ENCODE results near the gene COG5. TPM values are rescaled to one million over a fixed set of nuclear protein-coding genes. Genes with fewer than 3 reads are reported as not detected.

COG5 gene
- total and polyA plus RNA-seq, 10 of the 15 experiments (the other 5 are each of a cell fraction or from before 2014, with no cell fraction given), result 5.5 to 27.9 (median 15.6) TPM

DNA sequence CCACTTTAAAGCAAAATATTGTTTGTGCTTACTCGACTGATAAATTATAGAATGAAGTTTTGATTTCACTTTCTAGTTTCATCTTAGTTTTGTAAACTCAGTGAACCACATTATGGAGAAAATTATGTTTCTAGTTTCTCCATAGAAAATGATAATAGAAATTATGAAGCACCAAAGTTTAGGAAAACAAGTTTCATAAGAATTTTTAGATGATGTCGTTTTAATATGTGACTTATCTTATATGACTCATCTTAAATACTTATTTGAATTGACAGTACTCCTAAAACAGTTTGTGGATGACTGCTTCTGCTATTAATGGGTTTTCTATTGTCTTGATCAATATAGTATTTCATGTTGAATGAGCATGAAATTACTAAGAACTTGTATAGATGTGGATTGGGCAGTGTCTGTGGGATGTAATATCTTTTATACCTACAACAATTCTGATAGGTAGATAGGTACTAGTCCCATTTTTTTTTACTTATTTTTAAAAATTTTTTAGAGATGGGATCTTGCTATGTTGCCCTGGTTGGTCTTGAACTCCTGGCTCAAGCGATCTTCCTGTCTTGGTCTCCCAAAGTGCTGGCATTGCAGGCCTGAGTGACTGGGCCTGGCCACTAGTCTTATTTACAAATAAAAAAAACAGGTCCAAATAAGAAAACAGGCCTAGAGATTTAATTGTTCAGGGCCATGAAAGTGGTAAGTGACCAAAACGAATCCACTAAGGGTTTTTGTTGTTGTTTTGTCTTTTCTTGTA is 391.3 kb downstream of the COG5 start:
- Histone ChIP-seq H3K9ac (ENCODE audit: control insufficient read depth, insufficient read depth, low read length) (no peak overlapping the region), H3K4me3 (0 out of 2 replicates have a peak overlapping the region, but pooled peaks have one; percentile 12), H3K79me2 (ENCODE audit: control insufficient read depth, insufficient read depth, low read length) (peaks cover 34% of the 10 kb centered on the region), H2AFZ (ENCODE audit: control insufficient read depth, low read depth, low read length) (no peak overlapping the region), H3K27ac (ENCODE audit: control insufficient read depth, insufficient read depth) (no peak overlapping the region), H3K36me3 (ENCODE audit: control insufficient read depth in 2 of 2, insufficient read depth in 2 of 2, low read length in 1 of 2) (no peaks in the 10 kb centered on the region), H3K4me1 (ENCODE audit: control insufficient read depth, insufficient read depth, low read length) (peaks cover 26% of the 10 kb centered on the region), H3K4me2 (ENCODE audit: control insufficient read depth, insufficient read depth) (peak overlapping the region; percentile 13; the same call in 1 of the 2 replicates), H4K20me1 (ENCODE audit: control insufficient read depth, insufficient read depth) (no peaks in the 10 kb centered on the region), H3K27me3 (replicated peaks in 1 of 2; ENCODE audit: control insufficient read depth in 2 of 2, insufficient read depth in 2 of 2, low read length in 1 of 2) (no peaks in the 10 kb centered on the region), H3K9me3 (replicated peaks; ENCODE audit: control insufficient read depth, insufficient read depth, low read length) (no peaks in the 10 kb centered on the region)
- POLR2A ChIA-PET, result interaction anchor here (0.5 to 0.7 kb wide), 4 partner anchors 13 to 711 kb away, joined by 3 to 5 read pairs (median 4); no protein-coding TSS in a partner anchor
- no peak for DNase-seq (ENCODE audit: low read depth, low spot score)
- FAIRE-seq, result no peak
- intact Hi-C loops (cut with micrococcal nuclease; ENCODE audit: unreplicated experiment), result no loop called here
- no peak for TF ChIP-seq TARDBP (IDR thresholded peaks at IDR 0.05; ENCODE audit: borderline replicate concordance)
- no peak for TF ChIP-seq ZNF384 (IDR thresholded peaks at IDR 0.05; ENCODE audit: borderline replicate concordance, low read depth, low read length)
- TF ChIP-seq, protein P1, sequence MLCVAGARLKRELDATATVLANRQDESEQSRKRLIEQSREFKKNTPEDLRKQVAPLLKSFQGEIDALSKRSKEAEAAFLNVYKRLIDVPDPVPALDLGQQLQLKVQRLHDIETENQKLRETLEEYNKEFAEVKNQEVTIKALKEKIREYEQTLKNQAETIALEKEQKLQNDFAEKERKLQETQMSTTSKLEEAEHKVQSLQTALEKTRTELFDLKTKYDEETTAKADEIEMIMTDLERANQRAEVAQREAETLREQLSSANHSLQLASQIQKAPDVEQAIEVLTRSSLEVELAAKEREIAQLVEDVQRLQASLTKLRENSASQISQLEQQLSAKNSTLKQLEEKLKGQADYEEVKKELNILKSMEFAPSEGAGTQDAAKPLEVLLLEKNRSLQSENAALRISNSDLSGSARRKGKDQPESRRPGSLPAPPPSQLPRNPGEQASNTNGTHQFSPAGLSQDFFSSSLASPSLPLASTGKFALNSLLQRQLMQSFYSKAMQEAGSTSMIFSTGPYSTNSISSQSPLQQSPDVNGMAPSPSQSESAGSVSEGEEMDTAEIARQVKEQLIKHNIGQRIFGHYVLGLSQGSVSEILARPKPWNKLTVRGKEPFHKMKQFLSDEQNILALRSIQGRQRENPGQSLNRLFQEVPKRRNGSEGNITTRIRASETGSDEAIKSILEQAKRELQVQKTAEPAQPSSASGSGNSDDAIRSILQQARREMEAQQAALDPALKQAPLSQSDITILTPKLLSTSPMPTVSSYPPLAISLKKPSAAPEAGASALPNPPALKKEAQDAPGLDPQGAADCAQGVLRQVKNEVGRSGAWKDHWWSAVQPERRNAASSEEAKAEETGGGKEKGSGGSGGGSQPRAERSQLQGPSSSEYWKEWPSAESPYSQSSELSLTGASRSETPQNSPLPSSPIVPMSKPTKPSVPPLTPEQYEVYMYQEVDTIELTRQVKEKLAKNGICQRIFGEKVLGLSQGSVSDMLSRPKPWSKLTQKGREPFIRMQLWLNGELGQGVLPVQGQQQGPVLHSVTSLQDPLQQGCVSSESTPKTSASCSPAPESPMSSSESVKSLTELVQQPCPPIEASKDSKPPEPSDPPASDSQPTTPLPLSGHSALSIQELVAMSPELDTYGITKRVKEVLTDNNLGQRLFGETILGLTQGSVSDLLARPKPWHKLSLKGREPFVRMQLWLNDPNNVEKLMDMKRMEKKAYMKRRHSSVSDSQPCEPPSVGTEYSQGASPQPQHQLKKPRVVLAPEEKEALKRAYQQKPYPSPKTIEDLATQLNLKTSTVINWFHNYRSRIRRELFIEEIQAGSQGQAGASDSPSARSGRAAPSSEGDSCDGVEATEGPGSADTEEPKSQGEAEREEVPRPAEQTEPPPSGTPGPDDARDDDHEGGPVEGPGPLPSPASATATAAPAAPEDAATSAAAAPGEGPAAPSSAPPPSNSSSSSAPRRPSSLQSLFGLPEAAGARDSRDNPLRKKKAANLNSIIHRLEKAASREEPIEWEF (IDR thresholded peaks at IDR 0.05; ENCODE audit: insufficient replicate concordance, low read depth, low read length), result peak; percentile 18
- ATAC-seq, result no peak
- SMC1A ChIA-PET (ENCODE audit: uncharacterized antibody, unreplicated experiment), result interaction anchor here (0.7 to 2.6 kb wide), 5 partner anchors 8 to 837 kb away, joined by 3 to 13 read pairs (median 3); no protein-coding TSS in a partner anchor
- BruUV-seq (replicated peaks), result no TSS peak
- CTCF ChIA-PET, result interaction anchor here (0.7 to 1.6 kb wide), 3 partner anchors 33 to 703 kb away, joined by 3 to 5 read pairs (median 3); no protein-coding TSS in a partner anchor
- RAD21 ChIA-PET (ENCODE audit: unreplicated experiment), result interaction anchor here (0.7 kb wide), 1 partner anchor 993 kb away, joined by 4 read pairs; no protein-coding TSS in a partner anchor
- WGBS (ENCODE audit: insufficient coverage, insufficient replicate concordance, low lambda C conversion rate, missing lambda C conversion rate), result 39% methylated on average over 4 of the region's 4 CpGs
- in situ Hi-C loops (cut with MboI), result no loop called here
